CD4-positive, alpha-beta T cell (primary cell): ENCODE measurements around the gene SLC34A1. TPM values are rescaled to one million over a fixed set of nuclear protein-coding genes. Genes with fewer than 3 reads are reported as not detected.

Experiments
- ATAC-seq: fragments of 200-7000 bp; cut with Tn5 transposase; one replicate; pipeline ENCODE4 v1.10.0; 2022; ENCODE audit warnings: mild to moderate bottlenecking; ENCODE audit not compliant: poor library complexity
- CTCF ChIA-PET: fragments of 350-600 bp; sonication (Branson Sonifier 250); formaldehyde crosslinking; loops from one replicate; lab custom pipeline; 2021; ENCODE audit warnings: antibody characterized with exemption, inconsistent platforms; lab: Charles Lee
- POLR2A ChIA-PET: fragments of 350-600 bp; sonication (Branson Sonifier 250); formaldehyde crosslinking; loops from one replicate; lab custom pipeline; 2021; ENCODE audit warnings: antibody characterized with exemption, inconsistent platforms; lab: Charles Lee
- DNase-seq, 14 experiments: peaks; one replicate each; pipeline ENCODE4 v3.0.0-alpha.2; 2013 to 2020; ENCODE audit warnings: mixed read lengths in 2 of 14
- H3K27ac ChIP-seq, 2 donors: one replicate each; pipeline versions ENCODE4 v1.5.1 to v1.7.0; 2013; ENCODE audit warnings: low read length in 2 of 2, low read depth in 1 of 2, mild to moderate bottlenecking in 1 of 2
- H3K27me3 ChIP-seq, 2 experiments: 1 replicate in 1 of 2; 2 replicates in 1 of 2; pipeline versions ENCODE4 v1.6.1 to v1.7.0; 2013; ENCODE audit warnings: low read length in 2 of 2, control low read depth in 1 of 2, mild to moderate bottlenecking in 1 of 2, moderate library complexity in 1 of 2; ENCODE audit not compliant: insufficient read depth in 2 of 2, control insufficient read depth in 1 of 2
- H3K36me3 ChIP-seq: one replicate; pipeline ENCODE4 v1.6.1; 2013; ENCODE audit warnings: low read length, control low read depth; ENCODE audit not compliant: insufficient read depth
- H3K4me1 ChIP-seq: one replicate; pipeline ENCODE4 v1.6.1; 2013; ENCODE audit warnings: low read length, control low read depth; ENCODE audit not compliant: insufficient read depth
- H3K4me3 ChIP-seq: one replicate; pipeline ENCODE4 v1.5.1; 2013; ENCODE audit warnings: mild to moderate bottlenecking, low read length, moderate library complexity
- H3K9me3 ChIP-seq, 2 experiments: 1 replicate in 1 of 2; 2 replicates in 1 of 2; pipeline versions ENCODE4 v1.6.1 to v1.7.0; 2013; ENCODE audit warnings: low read length in 2 of 2, mild to moderate bottlenecking in 2 of 2, control low read depth in 1 of 2, moderate library complexity in 1 of 2; ENCODE audit not compliant: control insufficient read depth in 1 of 2, insufficient read depth in 1 of 2
- H3K27ac Mint-ChIP-seq: one replicate; pipeline ENCODE4 v1.8.0; 2020; ENCODE audit warnings: mixed read lengths
- H3K27me3 Mint-ChIP-seq: one replicate; pipeline ENCODE4 v1.8.0; 2021; ENCODE audit warnings: mixed read lengths
- H3K36me3 Mint-ChIP-seq: one replicate; pipeline ENCODE4 v1.8.0; 2021; ENCODE audit warnings: low read depth, mixed read lengths
- H3K4me1 Mint-ChIP-seq: one replicate; pipeline ENCODE4 v1.8.0; 2021; ENCODE audit warnings: low read depth, mixed read lengths
- H3K4me3 Mint-ChIP-seq: one replicate; pipeline ENCODE4 v1.8.0; 2020; ENCODE audit warnings: mild to moderate bottlenecking, mixed read lengths
- H3K9me3 Mint-ChIP-seq: one replicate; pipeline ENCODE4 v1.8.0; 2020; ENCODE audit warnings: mixed read lengths
- CTCF ChIP-seq: fragments of 200-600 bp; IDR thresholded peaks from one replicate; pipeline ENCODE4 v1.8.0; 2022; ENCODE audit warnings: antibody characterized with exemption, mild to moderate bottlenecking
- intact Hi-C, 2 experiments: fragments of 100-400 bp; cut with DNase I in 1 of 2; cut with micrococcal nuclease in 1 of 2; formaldehyde crosslinking; loops; one replicate each; pipeline versions ENCODE4 v1.15.1 to v1.9.0; 2023 to 2025; cut with DNase I, micrococcal nuclease
- polyA plus RNA-seq, 2 donors: library from polyadenylated mRNA; unstranded; fragments of 120-200 nt; gene quantifications; one replicate each; pipeline ENCODE4 v1.2.1, GENCODE V29; 2013
- total RNA-seq, 174 experiments: library from RNA in 2 of 174; stranded (reverse) in 2 of 174; gene quantifications; one replicate each; pipeline ENCODE4 v1.2.3 and lab custom pipeline; 2021 to 2026

SLC34A1 gene, protein sequence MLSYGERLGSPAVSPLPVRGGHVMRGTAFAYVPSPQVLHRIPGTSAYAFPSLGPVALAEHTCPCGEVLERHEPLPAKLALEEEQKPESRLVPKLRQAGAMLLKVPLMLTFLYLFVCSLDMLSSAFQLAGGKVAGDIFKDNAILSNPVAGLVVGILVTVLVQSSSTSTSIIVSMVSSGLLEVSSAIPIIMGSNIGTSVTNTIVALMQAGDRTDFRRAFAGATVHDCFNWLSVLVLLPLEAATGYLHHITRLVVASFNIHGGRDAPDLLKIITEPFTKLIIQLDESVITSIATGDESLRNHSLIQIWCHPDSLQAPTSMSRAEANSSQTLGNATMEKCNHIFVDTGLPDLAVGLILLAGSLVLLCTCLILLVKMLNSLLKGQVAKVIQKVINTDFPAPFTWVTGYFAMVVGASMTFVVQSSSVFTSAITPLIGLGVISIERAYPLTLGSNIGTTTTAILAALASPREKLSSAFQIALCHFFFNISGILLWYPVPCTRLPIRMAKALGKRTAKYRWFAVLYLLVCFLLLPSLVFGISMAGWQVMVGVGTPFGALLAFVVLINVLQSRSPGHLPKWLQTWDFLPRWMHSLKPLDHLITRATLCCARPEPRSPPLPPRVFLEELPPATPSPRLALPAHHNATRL
- total RNA-seq (not detected), total RNA-seq (lab: John Stamatoyannopoulos, UW) (0 to 0.63 (median 0.09) reads per million in 172 experiments)
- 0.05 TPM for polyA plus RNA-seq (2013, experiment 1 of 2)
- 0.27 TPM for polyA plus RNA-seq (2013, experiment 2 of 2)

- H3K4me3 Mint-ChIP-seq = no peak within 1 kb of the TSS
- no peaks in the 10 kb centered on the region for H3K27me3 Mint-ChIP-seq
- no peaks in the 10 kb centered on the region for H3K9me3 ChIP-seq
- DNase-seq = no peak
- TF ChIP-seq CTCF = no peak
- ATAC-seq = no peak
- POLR2A ChIA-PET = interaction anchor here (1.0 to 2.1 kb wide), 2 partner anchors 15 to 20 kb away, joined by 3 to 5 read pairs; no protein-coding TSS in a partner anchor
- H3K4me1 Mint-ChIP-seq = peaks cover 37% of the 10 kb centered on the region
- no peaks in the 10 kb centered on the region for H3K36me3 ChIP-seq
- no peak within 1 kb of the TSS for H3K27ac ChIP-seq
- no peak within 1 kb of the TSS for H3K4me3 ChIP-seq
- peaks cover 77% of the 10 kb centered on the region for H3K4me1 ChIP-seq
- no peak within 1 kb of the TSS for H3K27ac Mint-ChIP-seq
- no peaks in the 10 kb centered on the region for H3K36me3 Mint-ChIP-seq
- H3K9me3 Mint-ChIP-seq = no peaks in the 10 kb centered on the region
- H3K27me3 ChIP-seq = no peaks in the 10 kb centered on the region
- CTCF ChIA-PET = no interaction called here
- intact Hi-C loops = no loop called here
Measured at GRCh38 chr5:177384134-177384533, at the start of gene SLC34A1. Gene SLC34A1, plus strand, starts transcription at chr5:177384434. Its CDS starts 1,308 bp downstream, at chr5:177385742.

DNA sequence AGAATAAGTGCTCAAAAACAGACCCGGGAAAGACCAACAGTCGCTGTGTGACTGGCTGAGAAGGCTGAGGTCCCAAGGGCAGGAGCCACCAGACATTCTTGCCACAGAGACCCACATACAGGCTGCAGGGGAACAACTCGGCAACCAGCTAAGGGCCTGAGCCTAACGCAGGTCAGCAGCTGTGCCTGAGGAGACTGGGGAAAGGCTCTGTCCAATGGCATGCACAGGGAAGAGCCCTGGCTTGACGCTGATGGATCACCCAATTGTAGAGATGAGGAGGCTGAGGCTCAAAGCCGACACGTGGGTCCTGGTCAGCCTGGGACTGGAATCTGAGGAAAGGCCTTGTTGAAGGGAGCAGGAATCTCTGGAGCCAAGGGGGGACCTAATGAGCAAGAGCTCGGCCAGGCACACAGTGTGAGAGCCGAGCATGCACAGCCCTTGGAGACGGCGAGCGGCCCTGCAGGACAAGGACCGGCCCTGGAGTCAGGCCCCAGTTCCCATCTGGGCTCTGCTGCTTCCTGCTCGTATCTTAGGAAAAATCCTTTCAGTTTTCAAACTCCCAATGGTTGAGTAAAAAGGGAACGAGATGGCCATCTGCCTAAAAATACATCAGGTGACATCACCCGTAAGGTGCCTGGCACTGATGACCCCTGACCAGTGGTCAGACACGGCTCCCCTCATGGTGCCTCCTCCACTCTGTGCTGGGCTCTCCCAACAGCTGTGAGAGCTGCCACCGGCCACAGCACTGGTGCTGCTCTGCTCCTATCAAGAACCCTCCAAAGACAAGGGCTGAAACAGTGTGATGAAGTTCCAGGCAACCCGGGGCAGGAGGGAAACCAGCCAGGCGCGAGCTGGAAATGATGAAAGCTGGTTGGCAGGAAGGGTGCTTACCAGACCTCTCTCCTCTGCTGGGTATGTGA lies 49.2 kb upstream of the SLC34A1 start:
- DNase-seq (no peak), ATAC-seq (no peak)
- no peak overlapping the region for H3K4me3 ChIP-seq
- no peak overlapping the region for H3K27ac Mint-ChIP-seq
- ChIA-PET POLR2A (no interaction called here), CTCF (no interaction called here)
- peaks cover 96% of the 10 kb centered on the region for H3K36me3 ChIP-seq
- H3K36me3 Mint-ChIP-seq = peaks cover 83% of the 10 kb centered on the region
- H3K9me3 Mint-ChIP-seq = no peaks in the 10 kb centered on the region
- intact Hi-C loops = no loop called here
- H3K9me3 ChIP-seq = no peaks in the 10 kb centered on the region
- H3K4me3 Mint-ChIP-seq = no peak overlapping the region
- TF ChIP-seq CTCF = no peak
- H3K4me1 ChIP-seq = peaks cover 6% of the 10 kb centered on the region
- no peaks in the 10 kb centered on the region for H3K27me3 Mint-ChIP-seq
- no peaks in the 10 kb centered on the region for H3K27me3 ChIP-seq
- no peak overlapping the region for H3K27ac ChIP-seq
- peaks cover 8% of the 10 kb centered on the region for H3K4me1 Mint-ChIP-seq

GRCh38 chr5:177335701-177336065 lies 48.6 kb upstream of the SLC34A1 start:
- Histone ChIP-seq H3K27me3 (no peaks in the 10 kb centered on the region), H3K27ac (no peak overlapping the region), H3K4me3 (no peak overlapping the region), H3K36me3 (peaks cover 90% of the 10 kb centered on the region), H3K9me3 (no peaks in the 10 kb centered on the region), H3K4me1 (peaks cover 6% of the 10 kb centered on the region)
- H3K4me3 Mint-ChIP-seq = no peak overlapping the region
- DNase-seq (no peak), ATAC-seq (no peak)
- no peaks in the 10 kb centered on the region for H3K27me3 Mint-ChIP-seq
- POLR2A ChIA-PET = no interaction called here
- no peaks in the 10 kb centered on the region for H3K9me3 Mint-ChIP-seq
- H3K4me1 Mint-ChIP-seq = peaks cover 10% of the 10 kb centered on the region
- intact Hi-C loops = no loop called here
- no peak overlapping the region for H3K27ac Mint-ChIP-seq
- CTCF ChIA-PET = interaction anchor here (1.0 kb wide), 1 partner anchor 10 kb away, joined by 3 read pairs; no protein-coding TSS in a partner anchor
- H3K36me3 Mint-ChIP-seq = peaks cover 80% of the 10 kb centered on the region
- no peak for TF ChIP-seq CTCF
